Activated effector memory CD4-positive, alpha-beta T cell treated with anti-CD3 and anti-CD28 coated beads, Interleukin-2, amount 50 U/mL, for 16 hours (primary cell): ENCODE data around the gene MSN.
"Not testable (repeated sequence)": the region's sequence is repeated elsewhere in the genome, so short reads cannot be mapped to it uniquely, and the experiment has no call there.

Experiments used
- DNase-seq: peaks from one replicate; pipeline ENCODE4 v3.0.0-alpha.2; 2020

The MSN gene

DNA sequence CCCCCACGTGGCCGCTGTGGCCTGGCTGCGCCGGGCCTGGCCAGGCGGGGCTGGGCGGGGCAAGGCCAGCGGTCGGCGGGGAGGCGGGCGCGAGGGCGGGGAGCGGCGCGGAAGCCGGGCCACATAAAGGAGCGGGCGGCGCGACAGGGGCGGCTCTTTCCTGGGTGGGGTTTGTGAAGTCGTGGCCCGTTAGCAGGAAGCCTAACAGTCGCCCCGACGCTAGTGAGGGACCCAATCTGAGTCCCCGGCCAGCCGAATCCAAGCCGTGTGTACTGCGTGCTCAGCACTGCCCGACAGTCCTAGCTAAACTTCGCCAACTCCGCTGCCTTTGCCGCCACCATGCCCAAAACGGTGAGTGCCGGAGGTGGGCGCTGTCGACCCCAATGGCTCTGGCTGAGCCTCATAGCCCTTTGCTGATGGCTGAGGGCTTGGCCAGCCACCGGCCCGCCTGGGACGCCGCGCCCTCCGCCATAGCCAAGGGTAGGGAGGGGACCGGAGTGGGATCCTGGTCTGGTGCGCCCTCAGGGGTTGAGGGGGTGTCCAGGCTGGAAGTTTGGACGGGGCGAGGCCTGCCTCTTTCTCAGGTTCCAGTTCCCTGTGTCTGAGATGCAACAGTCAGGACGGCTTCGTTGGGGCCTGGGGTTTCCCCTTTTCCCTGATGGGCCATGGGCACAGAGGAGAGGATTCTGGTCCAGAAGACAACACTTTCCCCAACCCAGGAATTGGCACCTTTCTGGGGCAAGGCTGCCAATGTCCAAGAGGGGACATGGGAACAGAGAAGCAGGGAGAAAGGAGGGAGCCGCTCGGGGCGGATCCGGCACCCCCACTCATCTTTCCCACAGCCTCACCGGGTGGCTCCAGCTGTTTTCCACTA is at the start of gene MSN:
TSS of gene MSN (plus strand) at position 152 of the 874 bp plus-strand sequence. CDS start at position 340, 188 bp downstream.
- peak; percentile 91 for DNase-seq

DNA sequence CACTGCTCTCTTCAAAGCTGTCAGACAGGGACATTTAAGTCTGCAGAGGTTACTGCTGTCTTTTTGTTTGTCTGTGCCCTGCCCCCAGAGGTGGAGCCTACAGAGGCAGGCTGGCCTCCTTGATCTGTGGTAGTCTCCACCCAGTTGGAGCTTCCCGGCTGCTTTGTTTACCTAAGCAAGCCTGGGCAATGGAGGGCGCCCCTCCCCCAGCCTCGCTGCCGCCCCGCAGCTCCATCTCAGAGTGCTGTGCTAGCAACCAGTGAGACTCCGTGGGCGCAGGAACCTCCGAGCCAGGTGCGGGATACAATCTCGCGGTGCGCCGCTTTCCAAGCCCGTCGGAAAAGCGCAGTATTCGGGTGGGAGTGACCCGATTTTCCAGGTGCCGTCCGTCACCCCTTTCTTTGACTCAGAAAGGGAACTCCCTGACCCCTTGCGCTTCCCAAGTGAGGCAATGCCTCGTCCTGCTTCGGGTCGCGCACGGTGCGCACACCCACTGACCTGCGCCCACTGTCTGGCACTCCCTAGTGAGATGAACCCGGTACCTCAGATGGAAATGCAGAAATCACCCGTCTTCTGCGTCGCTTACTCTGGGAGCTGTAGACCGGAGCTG is 47.3 kb upstream of the MSN start:
- not testable (repeated sequence) for DNase-seq

DNA sequence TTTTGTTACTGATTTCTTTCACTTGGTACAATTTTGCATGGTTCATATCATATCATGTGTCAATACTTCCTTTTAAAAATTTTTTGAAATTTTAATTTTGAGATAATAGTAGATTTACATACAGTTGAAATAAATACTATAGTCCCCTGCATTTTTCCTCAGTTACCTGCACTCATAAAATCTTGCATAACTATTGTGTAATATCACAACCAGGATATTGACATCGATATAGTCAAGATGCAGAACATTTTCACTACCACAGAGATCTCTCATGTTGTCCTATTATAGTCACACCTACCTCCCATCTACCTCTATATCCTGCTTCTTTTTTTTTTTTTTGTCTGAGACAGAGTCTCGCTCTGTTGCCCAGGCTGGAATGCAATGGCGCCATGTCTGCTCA is 36.7 kb upstream of the MSN start:
- no peak for DNase-seq

DNA sequence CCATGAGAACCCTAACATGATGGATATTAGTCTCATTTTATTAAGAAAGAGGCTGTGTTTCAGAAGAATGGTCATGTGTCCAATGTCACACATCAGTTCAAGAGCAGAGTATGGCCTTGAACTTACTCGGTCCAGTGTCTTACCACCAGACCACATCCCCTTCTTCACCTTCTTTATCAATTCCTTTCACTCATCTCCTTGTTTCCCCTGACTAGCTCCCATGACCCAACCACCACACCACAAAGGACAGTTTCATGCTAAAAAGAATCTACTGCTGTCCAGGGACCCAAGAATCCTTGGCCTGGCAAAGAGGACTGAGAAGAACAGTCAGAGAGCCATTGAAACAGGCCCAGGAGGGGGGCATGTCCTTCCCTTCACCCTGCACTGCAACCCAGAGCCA is 33.6 kb upstream of the MSN start:
- DNase-seq = no peak

DNA sequence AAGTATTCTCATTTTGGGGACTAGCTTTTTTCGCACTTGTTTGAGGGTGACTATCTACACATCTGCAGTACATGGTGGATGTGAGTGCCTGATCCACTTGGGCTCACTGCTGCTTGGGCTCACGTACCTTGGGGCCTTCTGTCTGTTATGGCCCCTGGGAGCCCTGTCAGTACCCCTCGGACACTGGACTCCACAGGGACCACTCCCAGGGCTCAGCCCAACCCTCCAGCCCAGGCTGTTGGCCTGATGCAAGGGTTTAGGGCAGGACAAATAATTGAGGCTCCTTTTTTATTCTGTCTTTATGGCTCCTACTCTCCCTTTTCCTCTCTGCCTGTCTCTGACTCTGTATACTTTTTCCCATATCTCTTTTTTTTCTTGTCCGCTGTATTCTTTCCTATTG is 32.7 kb upstream of the MSN start:
- DNase-seq = no peak

DNA sequence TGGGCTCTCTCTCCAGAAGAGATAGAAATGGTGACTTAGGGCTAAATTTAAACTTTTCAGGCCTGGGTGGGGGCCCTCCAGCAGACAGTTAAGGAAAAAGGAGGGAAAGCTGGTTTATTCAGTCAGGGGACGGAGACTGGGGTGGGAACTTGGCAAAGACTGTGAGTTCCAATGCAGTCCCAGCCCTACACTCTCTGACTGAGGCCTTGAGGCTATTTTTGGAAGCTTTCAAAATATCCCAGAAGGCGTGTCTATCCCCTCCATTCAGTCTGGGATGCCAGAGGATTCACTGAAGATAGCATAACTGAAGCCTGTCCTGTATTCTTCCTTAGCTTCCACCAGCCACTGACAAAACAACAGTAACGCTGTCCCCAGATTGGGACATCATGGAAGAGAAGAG is 32.1 kb upstream of the MSN start:
- DNase-seq = no peak

DNA sequence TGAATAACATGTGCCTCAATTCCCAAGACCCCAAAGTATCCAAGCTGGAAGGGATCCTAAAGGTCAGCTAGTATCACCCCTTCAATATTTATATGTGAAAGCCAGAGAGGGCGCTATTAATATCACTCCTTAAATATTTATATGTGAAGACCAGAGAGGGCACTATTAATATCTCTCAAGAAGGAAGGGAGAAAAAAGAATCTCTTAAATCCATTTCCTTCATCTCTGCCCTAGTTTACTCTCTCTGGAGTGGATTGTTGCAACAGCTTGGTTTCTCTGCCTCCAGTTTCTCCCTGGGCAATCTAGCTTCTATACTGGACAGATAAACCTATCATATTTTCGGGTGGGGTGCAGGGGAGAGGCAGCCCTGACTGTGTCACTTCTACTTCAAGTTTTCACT is 31.6 kb upstream of the MSN start:
- no peak for DNase-seq

DNA sequence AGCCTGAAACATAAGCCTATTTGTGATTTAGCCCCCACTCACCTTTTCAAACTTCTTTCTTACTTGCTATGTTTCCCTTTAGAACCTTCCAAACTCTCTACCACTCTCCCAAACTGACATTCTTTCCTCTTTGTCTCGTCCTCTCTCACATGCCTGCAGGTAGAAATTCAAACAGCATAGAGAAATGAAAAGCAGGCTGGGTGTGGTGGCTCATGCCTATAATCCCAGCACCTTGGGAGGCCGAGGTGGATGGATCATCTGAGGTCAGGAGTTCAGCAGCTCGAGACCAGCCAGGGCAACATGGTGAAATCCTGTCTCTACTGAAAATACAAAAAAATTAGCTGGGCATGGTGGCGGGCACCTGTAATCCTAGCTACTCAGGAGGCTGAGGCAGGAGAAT is 31.2 kb upstream of the MSN start:
- DNase-seq = not testable (repeated sequence)

DNA sequence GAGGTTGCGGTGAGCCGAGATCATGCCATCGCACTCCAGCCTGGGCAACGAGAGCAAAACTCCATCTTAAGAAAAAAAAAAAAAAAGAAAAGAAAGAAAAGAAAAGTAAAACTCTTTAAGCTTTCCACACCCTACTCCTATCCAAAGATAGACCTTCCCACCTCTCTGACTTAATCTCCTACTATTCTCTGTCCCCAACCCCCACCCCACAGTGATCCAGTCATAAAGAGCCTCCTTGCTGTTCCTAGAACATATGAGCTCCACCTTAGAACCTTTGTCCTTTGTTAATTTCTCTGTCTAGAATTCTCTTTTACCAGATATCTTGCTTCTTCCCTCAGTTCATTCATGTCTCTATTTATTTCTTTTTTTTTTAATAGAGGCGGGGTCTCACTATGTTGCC is 30.1 kb upstream of the MSN start:
- no peak for DNase-seq

DNA sequence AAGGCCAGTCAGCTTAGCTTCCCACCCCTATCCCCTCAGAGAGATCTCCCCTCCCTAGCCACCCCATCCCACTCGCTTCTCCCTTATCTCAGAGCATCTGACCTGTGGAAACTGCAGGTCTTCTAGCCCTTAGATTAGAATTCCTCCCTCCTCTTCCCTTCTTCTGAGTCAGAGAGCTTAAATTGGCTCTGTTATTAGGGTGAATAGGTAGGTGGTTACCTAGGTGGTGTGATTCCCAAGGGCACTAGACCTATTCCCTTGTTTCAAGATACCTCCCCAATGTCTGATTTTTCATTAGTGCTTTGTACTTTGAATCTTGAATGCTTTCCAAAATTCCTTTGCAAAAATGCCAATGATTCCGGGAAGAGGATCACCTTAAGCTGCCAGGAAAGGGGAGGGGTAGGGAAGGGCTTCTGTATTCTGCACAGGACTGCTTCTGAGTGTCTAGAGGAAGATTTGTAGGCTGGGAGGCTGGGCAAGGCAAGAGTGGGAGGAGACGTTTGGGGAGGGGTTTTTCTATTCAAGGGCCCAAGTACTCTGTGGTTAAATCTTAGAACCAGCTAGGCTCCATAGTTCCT is 24.5 kb upstream of the MSN start:
- no peak for DNase-seq

DNA sequence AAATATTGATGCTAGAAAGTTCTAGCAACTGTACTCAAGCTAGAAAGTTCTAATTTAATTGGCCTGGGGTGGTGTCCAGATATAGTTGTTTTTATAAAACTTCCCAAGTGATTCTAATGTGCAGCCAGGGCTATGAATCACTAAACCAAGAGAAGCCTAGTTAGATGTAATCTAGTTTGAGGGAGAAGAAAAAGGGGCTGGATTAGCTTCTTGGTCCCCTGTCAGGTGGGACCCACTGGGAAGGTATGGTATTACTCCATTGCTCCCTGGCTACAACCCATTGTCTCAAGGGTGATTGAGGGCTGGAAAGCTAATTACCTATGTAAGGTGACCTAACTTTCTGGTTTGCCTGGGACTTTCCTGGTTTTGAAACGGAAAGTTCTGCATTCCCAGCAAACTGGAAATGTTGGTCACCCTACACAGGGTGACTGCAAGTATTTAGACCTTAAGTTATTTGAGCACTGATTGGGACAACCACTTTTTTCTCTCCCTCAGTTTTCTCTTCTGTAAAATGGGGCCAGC is 23.9 kb upstream of the MSN start:
- DNase-seq = no peak

DNA sequence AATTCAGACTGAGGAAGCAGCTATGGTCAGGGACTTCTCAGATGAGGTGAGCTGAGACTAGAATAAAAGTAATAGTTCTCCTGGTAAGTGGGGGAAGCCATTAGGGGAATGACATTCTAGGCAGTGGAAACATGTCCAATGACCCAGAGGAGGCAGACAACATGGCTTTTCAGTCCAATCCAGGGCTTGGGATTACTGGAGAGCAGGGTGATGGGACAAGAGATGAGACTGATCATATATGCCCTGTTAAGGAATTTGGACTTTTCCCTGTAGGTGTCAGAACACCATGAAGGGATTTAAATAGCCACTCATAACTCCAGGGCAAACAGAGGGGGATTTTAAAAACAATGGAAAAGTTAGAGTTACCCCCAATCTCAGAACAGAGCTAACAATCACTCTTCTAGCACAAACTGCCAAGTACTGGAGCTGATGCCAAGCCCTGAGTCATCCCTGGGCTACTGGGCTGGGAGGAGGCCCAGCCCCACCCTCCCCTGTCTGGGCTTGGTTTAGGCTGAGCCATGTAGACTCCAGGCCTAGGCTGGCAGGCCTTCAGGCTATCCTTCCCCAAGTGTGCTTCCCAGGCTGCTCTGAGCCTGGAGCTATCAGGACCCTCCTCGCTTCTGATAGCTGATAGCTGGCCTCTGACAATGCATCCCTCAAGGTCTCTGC is 22.7 kb upstream of the MSN start:
- no peak for DNase-seq

DNA sequence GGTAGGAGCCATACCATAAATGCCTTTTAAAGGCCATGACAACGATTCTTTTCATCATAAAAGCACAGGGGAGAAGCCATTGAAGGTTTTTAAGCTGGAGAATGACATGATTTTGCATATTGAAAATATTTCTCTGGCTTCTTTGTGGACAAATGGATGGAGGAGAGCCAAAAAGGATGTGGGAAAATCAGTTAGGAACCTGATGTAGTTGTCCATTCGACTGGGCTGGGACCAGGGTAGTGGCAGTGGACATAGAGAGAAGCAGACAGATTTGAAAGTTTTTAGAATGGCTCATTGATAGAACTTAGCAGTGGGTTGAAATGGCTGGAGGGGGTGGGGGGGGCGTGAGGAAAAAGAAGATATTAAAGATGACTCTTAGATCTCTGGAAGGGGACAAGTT is 19.7 kb upstream of the MSN start:
- DNase-seq = no peak

DNA sequence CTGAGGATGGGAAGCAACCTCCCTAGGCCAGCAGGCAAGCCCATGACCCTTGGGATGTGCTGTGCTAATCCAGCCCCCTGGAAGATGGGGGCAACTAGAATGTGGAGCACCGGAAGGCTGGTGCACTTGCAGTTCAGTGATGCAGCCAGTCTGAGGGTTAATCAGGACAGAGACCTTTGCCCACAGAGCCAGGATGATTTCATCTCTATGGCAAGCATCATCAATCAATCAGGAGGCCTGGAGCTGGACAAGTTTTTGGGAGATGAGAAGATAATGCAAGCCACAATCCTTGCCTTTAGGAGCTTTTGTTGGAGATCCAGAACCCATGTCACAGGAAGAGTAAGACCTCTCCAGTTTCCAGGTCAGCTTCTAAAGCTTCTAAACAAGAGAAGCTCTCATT is 15.4 kb upstream of the MSN start:
- no peak for DNase-seq

DNA sequence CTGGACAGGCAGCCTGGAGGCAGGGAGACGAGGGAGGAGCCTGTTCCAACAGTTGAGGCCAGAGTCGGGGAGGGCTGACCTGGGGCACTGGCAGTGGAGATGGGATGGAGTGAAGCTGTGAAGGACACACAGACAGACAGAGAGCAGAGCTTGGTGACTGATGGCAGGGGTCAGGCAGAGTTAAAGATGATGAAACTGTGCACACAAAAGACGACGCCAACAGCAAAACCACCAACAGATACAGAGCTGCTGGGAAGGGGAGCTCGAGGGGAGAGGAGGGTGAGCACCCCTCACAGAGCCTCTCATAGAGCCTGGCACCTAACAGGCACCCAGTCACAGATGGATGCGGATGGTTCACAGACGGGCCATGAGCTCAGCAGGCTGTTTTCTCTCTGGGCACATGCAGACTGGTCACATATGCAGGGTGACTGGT is 10.4 kb upstream of the MSN start:
- not testable (repeated sequence) for DNase-seq

DNA sequence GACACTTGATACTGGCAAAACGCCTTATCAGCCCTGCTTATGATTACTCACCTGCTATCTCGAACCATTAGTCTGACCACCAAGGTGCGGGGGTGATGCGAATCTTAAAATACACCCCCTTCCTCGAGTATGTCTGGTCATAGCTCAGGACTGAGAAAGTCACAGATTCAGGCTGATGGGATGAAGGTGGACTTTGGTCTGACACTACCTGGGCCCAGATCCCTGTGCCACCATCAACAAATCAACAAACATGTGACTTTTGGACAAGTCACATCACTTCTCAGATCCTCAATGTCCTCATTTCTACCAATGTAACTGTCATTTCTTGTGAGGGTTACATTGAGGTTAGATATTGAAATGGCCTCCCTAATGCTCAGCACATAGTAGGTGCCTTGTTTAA is 9.8 kb upstream of the MSN start:
- DNase-seq = no peak

DNA sequence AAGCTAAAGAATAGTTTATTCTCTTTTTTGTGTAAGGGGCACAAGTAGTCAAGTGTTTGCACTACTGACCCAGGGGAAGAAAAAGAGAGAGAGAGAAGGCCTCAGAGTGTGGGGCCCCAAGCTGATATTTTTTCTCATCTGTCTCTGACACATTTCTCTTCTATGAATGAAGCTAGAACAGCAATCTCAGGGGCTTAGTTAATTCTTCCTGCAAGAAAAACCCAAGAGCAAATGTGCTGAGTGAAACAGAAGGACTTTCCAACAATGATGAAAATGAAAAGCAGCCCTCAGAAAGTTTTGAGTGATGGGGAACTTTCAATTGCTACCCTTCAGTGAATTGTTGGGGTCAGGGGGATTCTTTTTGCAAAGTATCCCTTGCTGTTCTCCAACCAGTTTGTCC is 9.2 kb upstream of the MSN start:
- DNase-seq = no peak

DNA sequence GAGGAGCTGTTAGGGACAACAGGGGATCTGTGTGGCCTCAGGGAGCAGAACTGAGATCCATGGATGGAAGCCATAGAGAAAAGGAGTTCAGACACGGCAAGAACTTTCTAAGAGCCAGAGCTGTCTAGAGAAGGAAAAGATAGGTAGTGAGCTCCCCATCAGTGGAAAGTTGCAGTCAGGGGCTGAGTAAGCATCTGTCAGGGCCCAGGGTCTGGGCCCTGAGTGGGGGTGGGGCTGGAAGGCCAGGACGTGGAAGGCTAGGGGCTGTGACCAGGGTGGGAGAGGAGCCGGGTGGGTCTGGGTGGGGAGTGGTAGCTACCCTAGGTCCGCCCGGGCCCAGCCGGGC is 324 bp upstream of the MSN start:
- no peak for DNase-seq

DNA sequence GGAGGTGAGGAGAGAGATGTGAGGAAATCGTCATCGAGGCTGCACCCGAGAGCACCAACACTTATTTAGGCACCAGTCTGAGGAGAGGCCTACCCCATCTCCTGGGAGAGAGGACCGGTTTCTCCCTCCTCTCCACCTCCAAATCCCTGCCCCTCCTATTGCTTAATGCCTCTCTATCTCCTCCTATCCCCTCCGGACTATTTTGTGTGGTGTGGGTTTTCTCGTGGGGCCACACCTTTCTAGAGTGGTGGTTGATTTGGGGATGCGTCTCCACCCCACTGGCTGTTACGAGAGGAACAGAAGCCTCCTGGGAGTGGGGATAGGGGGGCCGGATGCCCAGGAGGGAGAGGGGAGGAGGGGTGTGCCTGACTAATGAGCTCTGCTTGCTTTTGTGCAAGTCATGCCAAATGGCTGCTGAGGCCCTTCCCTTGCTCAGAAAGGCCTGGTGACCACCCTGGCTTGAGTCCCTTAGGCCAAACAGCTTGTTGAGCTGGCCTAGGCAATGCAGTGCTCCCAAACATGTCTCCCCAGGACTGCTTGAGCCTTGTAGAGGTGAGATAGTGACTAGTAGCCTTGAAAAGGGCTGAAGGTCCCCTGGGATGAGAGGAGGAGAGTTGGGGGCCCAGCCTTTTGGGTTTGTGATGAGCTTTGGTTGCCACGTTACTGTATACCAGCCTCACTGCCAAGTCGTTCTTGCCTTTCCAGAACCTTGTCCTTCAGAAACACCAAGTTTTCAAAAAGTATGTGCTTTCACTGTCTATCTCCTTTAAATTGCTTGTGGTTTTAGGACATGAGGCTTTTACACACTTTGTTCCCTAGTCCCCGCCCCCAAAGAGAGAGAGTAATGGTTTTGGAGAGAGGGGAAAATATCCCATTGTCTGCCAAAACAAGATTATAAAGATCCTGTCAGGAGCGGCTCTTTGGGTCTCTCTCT is 1.2 kb downstream of the MSN start:
- peak; percentile 84 for DNase-seq

DNA sequence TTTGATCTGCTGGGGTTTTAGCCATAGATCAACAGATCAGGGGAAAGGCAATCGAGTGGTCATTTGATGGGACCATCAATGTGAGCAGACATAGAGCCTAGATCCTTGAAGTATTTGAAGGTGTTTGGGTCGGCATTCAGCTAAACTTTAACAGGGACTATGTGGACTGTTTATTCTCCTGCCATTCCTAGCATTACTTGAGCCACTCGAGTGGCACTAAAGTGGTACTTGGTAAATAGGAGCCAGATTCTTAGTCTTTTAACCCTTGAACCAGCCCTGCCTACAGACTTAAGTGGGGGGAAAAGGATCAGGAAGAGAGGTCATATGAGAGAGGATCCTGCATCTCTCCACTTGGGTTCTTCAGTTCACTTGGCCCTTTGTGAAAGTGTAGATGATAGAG is 3.8 kb downstream of the MSN start:
- no peak for DNase-seq

DNA sequence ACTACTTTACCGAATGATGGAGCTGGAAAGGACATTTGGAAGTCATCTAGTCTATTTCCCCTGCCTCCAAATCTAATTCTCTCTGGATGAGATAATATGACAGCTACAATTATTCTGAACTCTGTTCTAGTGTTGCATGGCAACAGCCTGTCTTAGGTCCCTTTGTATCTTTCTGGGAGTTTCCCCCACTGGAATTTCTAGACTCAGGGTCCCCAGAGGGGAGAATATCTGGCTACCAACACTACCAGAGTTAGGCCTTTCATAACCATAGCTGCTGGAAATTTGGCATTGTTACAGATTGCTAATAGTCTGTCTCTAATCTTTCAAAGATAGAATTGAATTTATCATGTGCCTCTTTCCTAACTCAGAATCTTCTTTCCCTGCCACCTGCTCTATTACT is 4.5 kb downstream of the MSN start:
- no peak for DNase-seq

DNA sequence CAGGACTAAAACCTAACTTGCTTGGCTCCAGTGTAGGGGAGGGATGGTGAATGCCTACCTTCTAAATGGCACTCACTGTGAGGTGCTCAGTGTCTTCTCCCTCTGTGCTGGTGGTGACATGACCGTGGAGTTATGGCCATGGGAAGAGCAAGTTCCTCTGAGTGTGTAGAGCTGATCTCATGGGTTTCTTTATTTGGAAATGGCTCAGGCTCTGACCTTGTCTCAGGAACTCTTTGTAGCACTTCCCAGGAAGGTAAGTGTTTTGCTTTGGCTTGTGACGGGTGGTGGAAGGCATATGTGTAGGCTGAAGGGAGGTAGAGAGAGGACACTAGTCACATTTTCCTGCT is 6.4 kb downstream of the MSN start:
- no peak for DNase-seq
